Raji (cell line): Measurements from ENCODE around the gene PLD4.

Experiments
- POLR2A ChIP-seq: IDR thresholded peaks from 2 replicates; pipeline ENCODE4 v1.6.1; 2011; ENCODE audit warnings: low read depth, low read length, control low read depth; ENCODE audit not compliant: insufficient read depth

The PLD4 gene

GRCh38 chr14:104982548-104983230 is 58.0 kb downstream of the PLD4 start:
- no peak for TF ChIP-seq POLR2A
